Motor neuron (in vitro differentiated cells): Measurements from ENCODE around the gene NOP56. TPM values are rescaled to one million over a fixed set of nuclear protein-coding genes. Genes with fewer than 3 reads are reported as not detected.

ENCODE experiments used
- ATAC-seq, 8 experiments: fragments of 200-7000 bp; cut with Tn5 transposase; replicated peaks in 6 of 8; 2 replicates each; pipeline ENCODE4 v1.8.0; 2021; ENCODE audit warnings: mild to moderate bottlenecking in 8 of 8, moderate library complexity in 8 of 8
- H3K27ac ChIP-seq, 2 donors: fragments of 250-450 bp; sonication (Bioruptor Pico); 2 replicates each; pipeline ENCODE4 v1.9.0; 2021; ENCODE audit warnings: antibody characterized with exemption in 2 of 2, mild to moderate bottlenecking in 2 of 2, moderate library complexity in 1 of 2
- H3K4me1 ChIP-seq, 2 donors: fragments of 250-450 bp; sonication (Bioruptor Pico); replicated peaks in 1 of 2; 2 replicates each; pipeline ENCODE4 v1.6.1; 2021; ENCODE audit warnings: antibody characterized with exemption in 2 of 2, mild to moderate bottlenecking in 2 of 2, moderate library complexity in 1 of 2
- H3K4me3 ChIP-seq, 5 donors: fragments of 250-450 bp; sonication (Bioruptor Pico); 2 replicates each; pipeline ENCODE4 v1.9.0; 2021; ENCODE audit warnings: antibody characterized with exemption in 5 of 5, mild to moderate bottlenecking in 5 of 5, moderate library complexity in 4 of 5
- WGBS, 10 experiments: fragments of 450-650 bp; shearing (Covaris generic); methylation state at CpG; one replicate each; pipeline ENCODE4 v1.0.0; 2022; 5-methylcytosine and 5-hydroxymethylcytosine counted together
- in situ Hi-C, 9 experiments: fragments of 400-800 bp; cut with MboI; loops; one replicate each; pipeline ENCODE4 v1.15.0; 2021; ENCODE audit warnings: low sequenced_read_pairs in 9 of 9, low pct_unique_long_range_greater_than_20kb in 2 of 9; ENCODE audit not compliant: unreplicated experiment in 9 of 9
- total RNA-seq, 8 experiments: library from RNA; unstranded; fragments of 300-600 nt; gene quantifications; 2 replicates each; pipeline versions ENCODE4 v1.2.3 to v1.2.4, GENCODE V29; 2022

NOP56 gene
- total RNA-seq, 8 experiments from 2014 or later = 131 to 482 (median 213) TPM

GRCh38 chr20:2653556-2654383, 1.3 kb downstream of the NOP56 start:
- in situ Hi-C loops = no loop called here
- peak overlapping the region in 1 of 2 donors; percentile 83 for H3K27ac ChIP-seq
- WGBS, 10 experiments = 0 to 83% (median 19%) methylated on average over 2 to 15 of the region's 24 CpGs; no CpG with 5 or more reads in 1 of the 10 experiments
- no peak for ATAC-seq
- H3K4me3 ChIP-seq = peak overlapping the region; percentile 57 to 93 (median 82)
- peaks cover 8 to 12% of the 10 kb centered on the region in 2 donors for H3K4me1 ChIP-seq

GRCh38 chr20:2654384-2654822, 2.0 kb downstream of the NOP56 start:
- no peak for ATAC-seq
- H3K4me1 ChIP-seq = peaks cover 8 to 12% of the 10 kb centered on the region in 2 donors
- in situ Hi-C loops = no loop called here
- H3K4me3 ChIP-seq = peak overlapping the region in 3 of 5 donors; percentile 70 to 93 (median 82)
- no peak overlapping the region for H3K27ac ChIP-seq
- 0 to 93% (median 80%) methylated on average over 1 to 8 of the region's 9 CpGs; no CpG with 5 or more reads in 3 of the 10 experiments for WGBS, 10 experiments

- Histone ChIP-seq H3K4me1 (peaks cover 8 to 12% of the 10 kb centered on the region in 2 donors), H3K27ac (no peak overlapping the region), H3K4me3 (no peak overlapping the region)
- in situ Hi-C loops = no loop called here
- WGBS, 10 experiments = 40 to 100% (median 91%) methylated on average over 1 to 2 of the region's 3 CpGs; no CpG with 5 or more reads in 6 of the 10 experiments
- ATAC-seq = no peak
These were observed 2.4 kb downstream of the NOP56 start for GRCh38 chr20:2654831-2655230.

- H3K4me3 ChIP-seq = no peak overlapping the region
- WGBS, 10 experiments = 80 to 100% (median 96%) methylated on average over 2 to 6 of the region's 17 CpGs; no CpG with 5 or more reads in 3 of the 10 experiments
- no peak for ATAC-seq
- in situ Hi-C loops = no loop called here
- peaks cover 8 to 12% of the 10 kb centered on the region in 2 donors for H3K4me1 ChIP-seq
- H3K27ac ChIP-seq = no peak overlapping the region
These were observed 3.1 kb downstream of the NOP56 start for GRCh38 chr20:2655331-2656116.

GRCh38 chr20:2656471-2657117, 4.2 kb downstream of the NOP56 start:
- no peak for ATAC-seq
- peaks cover 8 to 9% of the 10 kb centered on the region in 2 donors for H3K4me1 ChIP-seq
- WGBS, 10 experiments = 70 to 100% (median 98%) methylated on average over 1 to 4 of the region's 12 CpGs; no CpG with 5 or more reads in 3 of the 10 experiments
- no peak overlapping the region for H3K4me3 ChIP-seq
- in situ Hi-C loops = no loop called here
- H3K27ac ChIP-seq = no peak overlapping the region

- ATAC-seq = no peak
- Histone ChIP-seq H3K4me1 (peaks cover 8 to 9% of the 10 kb centered on the region in 2 donors), H3K4me3 (no peak overlapping the region), H3K27ac (no peak overlapping the region)
- in situ Hi-C loops = no loop called here
- WGBS, 10 experiments = 60 to 100% (median 100%) methylated on average over 1 to 3 of the region's 5 CpGs; no CpG with 5 or more reads in 7 of the 10 experiments
These were observed 4.8 kb downstream of the NOP56 start for GRCh38 chr20:2657241-2657640.

GRCh38 chr20:2657674-2658073, 5.2 kb downstream of the NOP56 start:
- H3K27ac ChIP-seq = no peak overlapping the region
- no peak overlapping the region for H3K4me3 ChIP-seq
- in situ Hi-C loops = no loop called here
- peaks cover 8 to 9% of the 10 kb centered on the region in 2 donors for H3K4me1 ChIP-seq
- 71 to 100% (median 97%) methylated on average over 2 to 4 of the region's 5 CpGs; no CpG with 5 or more reads in 5 of the 10 experiments for WGBS, 10 experiments
- ATAC-seq = no peak

GRCh38 chr20:2658414-2659354, 6.3 kb downstream of the NOP56 start:
- H3K4me1 ChIP-seq = peaks cover 9 to 12% of the 10 kb centered on the region in 2 donors
- ATAC-seq = peak; percentile 19 to 47 (median 31)
- H3K4me3 ChIP-seq = no peak overlapping the region
- WGBS, 10 experiments = 30 to 88% (median 62%) methylated on average over 1 to 7 of the region's 13 CpGs; no CpG with 5 or more reads in 2 of the 10 experiments
- in situ Hi-C loops = no loop called here
- no peak overlapping the region for H3K27ac ChIP-seq

GRCh38 chr20:2659547-2659946, 7.1 kb downstream of the NOP56 start:
- ATAC-seq = no peak
- WGBS, 10 experiments = 90 to 100% (median 98%) methylated on average over 1 to 9 of the region's 10 CpGs; no CpG with 5 or more reads in 4 of the 10 experiments
- Histone ChIP-seq H3K4me1 (peaks cover 6 to 7% of the 10 kb centered on the region in 2 donors), H3K4me3 (no peak overlapping the region), H3K27ac (no peak overlapping the region)
- in situ Hi-C loops = no loop called here

- WGBS, 10 experiments = 8 to 50% (median 26%) methylated on average over 1 to 3 of the region's 13 CpGs; no CpG with 5 or more reads in 6 of the 10 experiments
- in situ Hi-C loops = no loop called here
- H3K4me1 ChIP-seq = peaks cover 11 to 12% of the 10 kb centered on the region in 2 donors
- peak in 1 of 8 experiments; percentile 1 for ATAC-seq
- H3K4me3 ChIP-seq = peak overlapping the region; percentile 66 to 83 (median 73)
- peak overlapping the region; percentile 86 to 94 for H3K27ac ChIP-seq
These were observed 11.0 kb downstream of the NOP56 start for GRCh38 chr20:2663364-2663886.

- 0 to 53% (median 20%) methylated on average over 5 to 21 of the region's 49 CpGs; no CpG with 5 or more reads in 1 of the 10 experiments for WGBS, 10 experiments
- in situ Hi-C loops = no loop called here
- H3K4me3 ChIP-seq = peak within 1 kb of the TSS; percentile 66 to 83 (median 73)
- H3K27ac ChIP-seq = peak within 1 kb of the TSS; percentile 86 to 94
- peaks cover 11 to 12% of the 10 kb centered on the region in 2 donors for H3K4me1 ChIP-seq
- ATAC-seq = peak; percentile 89 to 98 (median 96)
These were observed 11.7 kb downstream of the NOP56 start, which contains the start of gene IDH3B for GRCh38 chr20:2663887-2664719. Gene IDH3B, minus strand, starts transcription at chr20:2664216. Its CDS starts 28 bp downstream, at chr20:2664188.
